Right cardiac atrium (tissue), 5 donors: ENCODE results near the gene STIL. TPM values are rescaled to one million over a fixed set of nuclear protein-coding genes. Genes with fewer than 3 reads are reported as not detected.

Source experiments
- ATAC-seq, 2 donors: fragments of 200-7000 bp; cut with Tn5 transposase; one replicate each; pipeline versions ENCODE4 v1.8.0 to v1.9.1; 2020; ENCODE audit warnings: moderate library complexity in 2 of 2, mild to moderate bottlenecking in 1 of 2
- DNase-seq, 3 donors: peaks; one replicate each; pipeline ENCODE4 v3.0.0-alpha.2; 2020
- H3K27ac ChIP-seq: one replicate; pipeline ENCODE4 v1.5.1; 2013; ENCODE audit warnings: mild to moderate bottlenecking, low read length, control low read depth, moderate library complexity
- H3K27me3 ChIP-seq: one replicate; pipeline ENCODE4 v1.6.1; 2013; ENCODE audit not compliant: control insufficient read depth, insufficient read depth
- H3K4me1 ChIP-seq: one replicate; pipeline ENCODE4 v1.6.1; 2013; ENCODE audit warnings: low read length; ENCODE audit not compliant: control insufficient read depth, insufficient read depth
- H3K4me3 ChIP-seq: one replicate; pipeline ENCODE4 v1.5.1; 2013; ENCODE audit warnings: low read length, control low read depth
- H3K9me3 ChIP-seq: one replicate; pipeline ENCODE4 v1.6.1; 2013; ENCODE audit warnings: low read length; ENCODE audit not compliant: control insufficient read depth
- WGBS: extraction: QIAGEN DNeasy Blood & Tissue Kit; methylation state at CpG from one replicate; pipeline ENCODE4 v1.1.7; 2013; 5-methylcytosine and 5-hydroxymethylcytosine counted together
- intact Hi-C, 4 donors: fragments of 100-400 bp; cut with DNase I; formaldehyde crosslinking; loops; one replicate each; pipeline versions ENCODE4 v1.11.0 to v1.14.0; 2022 to 2023
- polyA plus RNA-seq: library from polyadenylated mRNA; stranded (reverse); fragments of 200-250 nt; gene quantifications from one replicate; pipeline ENCODE4 v1.2.3, GENCODE V29; 2013
- total RNA-seq, 4 donors: library from RNA; stranded (reverse); fragmentation: NEBNext Ultra II Directional; extraction: Animal tissue kit (Norgen Biotek cat#: 25700); gene quantifications; one replicate each; pipeline ENCODE4 v1.2.1, GENCODE V29; 2021
- donor health status: healthy with polysubstance abuse.
- donor health status: DM: no; HTN: yes; CAD: no.
- donor health status: DM: no; HTN: no; CAD: no.
- donor health status: DM: no; HTN: yes; CAD: no; lungs with severe emphysema.
- donor health status: DM: yes; HTN: yes; CAD: no.

Gene STIL
- total and polyA plus RNA-seq, 5 donors, result 0.27 to 0.94 (median 0.88) TPM

DNA sequence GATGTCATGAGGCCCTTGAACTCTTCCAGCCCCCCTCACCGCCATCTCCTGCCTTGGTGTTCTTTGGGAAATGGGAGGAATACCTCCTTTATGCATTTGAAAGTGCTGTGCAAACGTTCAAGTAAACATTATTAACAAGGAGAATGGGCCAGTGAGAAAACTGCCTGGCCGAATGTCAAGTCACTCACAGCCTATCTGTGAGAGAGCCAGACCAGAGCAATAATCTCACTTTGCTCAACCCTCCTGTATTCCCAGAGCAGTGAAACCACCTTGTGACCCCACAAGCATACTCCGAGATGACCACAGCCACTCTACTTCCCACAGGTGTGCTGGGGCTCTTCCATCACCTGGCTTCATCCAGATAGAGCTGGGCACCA lies 87.1 kb downstream of the STIL start:
- intact Hi-C loops, result no loop called here
- WGBS, result 59% methylated on average over 4 of the region's 4 CpGs
- Histone ChIP-seq H3K4me1 (peaks cover 2% of the 10 kb centered on the region), H3K27me3 (no peaks in the 10 kb centered on the region), H3K9me3 (no peaks in the 10 kb centered on the region), H3K27ac (no peak overlapping the region), H3K4me3 (no peak overlapping the region)
- no peak for ATAC-seq
- no peak for DNase-seq

DNA sequence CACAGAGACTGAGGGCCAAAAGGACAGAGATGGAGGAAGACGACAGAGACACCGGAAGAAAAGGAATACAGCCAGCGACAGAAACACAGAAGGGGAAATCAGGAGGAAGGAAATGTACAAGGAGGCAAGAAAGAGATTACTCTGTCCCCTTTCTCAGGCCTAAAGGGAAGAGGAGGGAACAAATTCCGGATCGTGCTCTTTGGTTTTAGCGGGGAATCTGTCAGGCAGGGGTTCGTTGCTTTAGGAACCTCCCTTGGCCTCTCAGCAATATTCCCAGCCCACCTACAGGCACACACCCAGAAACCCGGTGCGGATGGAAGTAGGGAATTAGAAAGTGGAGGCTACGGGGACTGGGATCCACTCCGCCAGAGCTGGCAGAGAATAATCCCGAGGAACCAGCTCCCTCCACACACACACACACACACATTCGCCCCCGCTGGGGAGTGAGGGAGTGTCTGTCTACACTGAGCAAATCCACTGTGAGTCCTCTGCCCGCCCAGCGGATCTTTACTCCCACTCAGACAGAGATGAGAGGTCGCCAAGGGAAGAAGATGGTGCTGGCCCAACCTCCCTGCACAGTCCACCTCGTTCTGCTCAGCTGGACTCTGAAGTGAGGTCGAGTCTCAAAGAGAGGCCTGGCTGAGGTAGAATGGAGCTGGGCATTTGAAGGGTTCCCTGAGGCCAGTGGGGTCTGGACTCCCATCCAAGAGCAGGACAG lies 87.7 kb downstream of the STIL start:
- Histone ChIP-seq H3K4me3 (peak overlapping the region; percentile 50), H3K9me3 (no peaks in the 10 kb centered on the region), H3K27me3 (no peaks in the 10 kb centered on the region), H3K27ac (peak overlapping the region; percentile 31), H3K4me1 (peaks cover 2% of the 10 kb centered on the region)
- intact Hi-C loops, result no loop called here
- peak in 1 of 2 donors; percentile 3 for ATAC-seq
- WGBS, result 20% methylated on average over 19 of the region's 19 CpGs
- peak in 1 of 3 donors; percentile 58 for DNase-seq

- peak overlapping the region; percentile 50 for H3K4me3 ChIP-seq
- H3K27me3 ChIP-seq, result no peaks in the 10 kb centered on the region
- intact Hi-C loops, result no loop called here
- H3K4me1 ChIP-seq, result peaks cover 2% of the 10 kb centered on the region
- DNase-seq (peak in 1 of 3 donors; percentile 57), ATAC-seq (peak in 1 of 2 donors; percentile 3)
- WGBS, result 2% methylated on average over 79 of the region's 79 CpGs
- no peaks in the 10 kb centered on the region for H3K9me3 ChIP-seq
- H3K27ac ChIP-seq, result no peak overlapping the region
Measured at GRCh38 chr1:47225430-47226100, 88.4 kb downstream of the STIL start.

DNA sequence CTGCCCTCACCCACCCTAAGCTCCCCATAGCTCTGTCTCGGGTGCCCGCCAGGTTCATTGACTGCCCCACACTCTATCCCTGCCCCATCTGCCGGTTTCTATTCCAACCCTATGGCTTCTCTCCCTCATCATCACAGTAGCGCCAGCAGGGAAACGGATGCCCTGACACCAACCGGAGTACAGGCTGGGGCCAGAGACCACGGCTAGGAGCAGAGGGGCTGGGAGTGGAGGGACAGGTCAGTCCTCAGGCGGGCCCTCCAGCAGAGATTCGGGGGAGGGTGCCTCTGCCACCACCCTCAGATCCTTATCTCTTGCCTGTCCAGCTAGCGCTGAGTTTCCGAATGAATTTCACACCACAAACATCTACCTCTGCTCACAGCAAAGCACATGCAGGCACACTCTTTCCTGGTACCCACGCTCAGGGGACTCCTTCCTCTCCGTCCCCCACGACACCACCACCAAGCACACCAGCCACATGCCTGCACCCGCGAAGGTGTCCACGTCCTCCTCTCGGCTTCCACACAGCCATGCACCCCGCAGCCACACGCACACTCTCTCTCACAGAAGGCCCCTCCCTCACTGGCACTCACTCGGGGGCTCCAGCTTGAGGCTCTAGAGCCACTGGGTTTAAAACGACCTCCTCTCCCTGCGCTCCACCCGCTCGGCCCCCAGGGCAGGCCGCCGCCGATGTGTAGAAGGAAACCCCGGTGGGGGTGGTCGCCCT lies 89.1 kb downstream of the STIL start:
- Histone ChIP-seq H3K27ac (no peak overlapping the region), H3K27me3 (no peaks in the 10 kb centered on the region), H3K9me3 (no peaks in the 10 kb centered on the region), H3K4me1 (peaks cover 2% of the 10 kb centered on the region), H3K4me3 (peak overlapping the region; percentile 50)
- 12% methylated on average over 30 of the region's 30 CpGs for WGBS
- ATAC-seq, result no peak
- no peak for DNase-seq
- intact Hi-C loops, result no loop called here

- no peak for ATAC-seq
- Histone ChIP-seq H3K9me3 (no peaks in the 10 kb centered on the region), H3K4me3 (no peak overlapping the region), H3K27ac (no peak overlapping the region), H3K27me3 (no peaks in the 10 kb centered on the region), H3K4me1 (peaks cover 2% of the 10 kb centered on the region)
- 47% methylated on average over 9 of the region's 9 CpGs for whole genome bisulfite sequencing
- DNase-seq, result no peak
- intact Hi-C loops, result no loop called here
Measured at GRCh38 chr1:47223921-47224675, 89.8 kb downstream of the STIL start.

DNA sequence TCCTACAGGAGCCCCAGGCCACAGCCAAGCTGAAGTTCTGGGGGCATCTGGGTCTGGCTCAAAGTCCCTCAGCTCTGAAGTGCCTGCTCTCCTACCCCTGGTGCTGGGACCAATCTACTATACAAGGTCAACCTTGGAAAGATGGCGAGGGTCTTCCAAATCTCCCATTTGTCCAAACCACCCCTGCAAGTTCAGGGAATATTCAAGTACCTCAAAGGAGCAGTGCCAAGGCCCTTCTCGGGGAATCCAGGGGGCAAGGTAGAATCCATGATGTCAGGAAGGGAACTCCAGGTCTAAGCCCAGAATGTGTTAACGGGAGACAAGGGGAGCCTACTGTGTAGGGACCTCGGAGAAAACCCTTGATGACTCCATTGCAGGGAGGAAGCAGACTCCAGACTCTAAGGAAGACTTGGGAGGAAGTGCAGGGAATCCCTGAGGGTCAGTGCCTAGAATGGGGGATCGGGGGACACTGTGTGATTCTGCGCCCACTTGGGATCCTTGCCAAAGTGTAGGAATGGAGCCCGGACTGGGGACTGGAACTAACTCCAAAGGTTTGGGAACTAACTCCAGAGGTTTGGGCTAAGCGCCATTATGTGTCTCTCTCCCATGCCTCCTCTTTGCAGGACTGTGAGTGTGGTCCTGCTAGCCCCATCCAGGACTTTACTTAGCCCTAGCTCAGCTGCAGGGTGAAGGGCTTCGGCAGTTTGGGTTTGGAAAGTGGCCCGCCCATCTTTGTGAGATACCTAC lies 90.6 kb downstream of the STIL start:
- intact Hi-C loops, result no loop called here
- no peak for DNase-seq
- Histone ChIP-seq H3K27ac (no peak overlapping the region), H3K4me1 (peaks cover 2% of the 10 kb centered on the region), H3K9me3 (no peaks in the 10 kb centered on the region), H3K27me3 (no peaks in the 10 kb centered on the region), H3K4me3 (no peak overlapping the region)
- WGBS, result 52% methylated on average over 10 of the region's 10 CpGs
- no peak for ATAC-seq

- H3K9me3 ChIP-seq, result no peaks in the 10 kb centered on the region
- DNase-seq (no peak), ATAC-seq (no peak)
- H3K27me3 ChIP-seq, result no peaks in the 10 kb centered on the region
- WGBS, result 84% methylated on average over 3 of the region's 3 CpGs
- intact Hi-C loops, result no loop called here
- H3K4me3 ChIP-seq, result no peak overlapping the region
- peaks cover 2% of the 10 kb centered on the region for H3K4me1 ChIP-seq
- no peak overlapping the region for H3K27ac ChIP-seq
Measured at GRCh38 chr1:47222476-47222875, 91.5 kb downstream of the STIL start.

DNA sequence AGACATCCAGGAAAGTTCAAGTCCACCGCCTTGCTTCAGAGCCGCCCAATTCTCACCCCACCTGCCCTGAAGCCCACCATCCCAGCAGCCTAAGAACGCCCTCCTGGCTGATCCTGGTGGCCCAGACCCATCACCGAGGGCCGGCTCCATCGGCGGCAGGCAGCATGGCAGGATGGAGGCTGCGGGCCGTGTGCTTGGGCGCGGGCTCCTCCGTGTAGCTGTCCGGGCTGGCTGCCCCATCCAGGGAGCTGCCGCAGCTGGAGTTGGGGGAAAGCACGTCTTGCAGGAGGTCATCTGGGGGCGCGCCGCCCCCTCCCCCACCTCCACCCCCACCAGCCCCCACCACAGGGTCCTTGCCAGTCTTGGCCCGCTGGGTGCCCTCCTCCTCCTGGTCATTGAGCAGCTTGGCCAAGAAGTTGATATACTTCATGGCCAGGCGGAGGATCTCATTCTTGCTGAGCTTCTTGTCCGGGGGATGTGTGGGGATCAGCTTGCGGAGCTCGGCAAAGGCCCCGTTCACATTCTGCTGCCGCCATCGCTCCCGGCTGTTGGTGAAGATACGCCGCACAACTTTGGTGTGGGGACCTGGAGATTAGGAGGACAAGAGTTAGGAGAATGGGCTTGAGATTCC lies 94.2 kb downstream of the STIL start:
- H3K9me3 ChIP-seq, result no peaks in the 10 kb centered on the region
- no peak overlapping the region for H3K4me3 ChIP-seq
- 91% methylated on average over 29 of the region's 29 CpGs for WGBS
- no peak overlapping the region for H3K27ac ChIP-seq
- DNase-seq (no peak), ATAC-seq (no peak)
- no peaks in the 10 kb centered on the region for H3K4me1 ChIP-seq
- intact Hi-C loops, result no loop called here
- H3K27me3 ChIP-seq, result no peaks in the 10 kb centered on the region

DNA sequence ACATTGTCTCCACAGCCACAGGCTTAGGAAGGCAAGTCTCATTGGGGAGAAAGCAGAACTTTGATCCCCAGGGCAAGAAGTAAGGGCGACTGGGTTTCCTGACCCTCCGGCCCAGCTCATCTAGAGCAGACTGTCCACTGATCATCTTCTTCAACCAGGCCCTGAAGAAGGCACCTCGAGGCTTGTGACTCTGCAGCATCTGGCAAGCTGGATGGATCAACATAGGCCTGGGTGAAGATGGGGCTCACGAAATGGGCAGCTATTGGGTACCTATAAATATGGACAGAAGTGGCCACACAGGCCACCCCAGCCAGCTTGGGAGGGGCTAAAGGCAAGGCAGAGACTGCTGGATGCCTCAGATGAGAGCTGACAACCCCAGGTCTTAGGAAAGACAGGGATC lies 94.9 kb downstream of the STIL start:
- no peak for DNase-seq
- Histone ChIP-seq H3K27ac (no peak overlapping the region), H3K9me3 (no peaks in the 10 kb centered on the region), H3K4me3 (no peak overlapping the region), H3K4me1 (no peaks in the 10 kb centered on the region), H3K27me3 (no peaks in the 10 kb centered on the region)
- intact Hi-C loops, result no loop called here
- no peak for ATAC-seq
- WGBS, result 88% methylated on average over 4 of the region's 4 CpGs
